Gastroesophageal sphincter (tissue), 4 donors: ENCODE data around the gene GK. TPM values are rescaled to one million over a fixed set of nuclear protein-coding genes. Genes with fewer than 3 reads are reported as not detected.

Experiments
- ATAC-seq: fragments of 150-250 bp; one replicate; pipeline ENCODE4 v1.9.1; 2016; ENCODE audit warnings: mild to moderate bottlenecking, moderate library complexity
- H3K27ac ChIP-seq, 4 donors: fragments of 200-600 bp; sonication (generic) in 3 of 4; 1 replicate in 3 of 4; 2 replicates in 1 of 4; pipeline ENCODE4 v1.5.1; 2016 to 2019
- H3K27me3 ChIP-seq: fragments of 200-600 bp; sonication (generic); one replicate; pipeline ENCODE4 v1.5.1; 2019
- H3K36me3 ChIP-seq, 2 donors: fragments of 200-600 bp; sonication (generic); one replicate each; pipeline ENCODE4 v1.5.1; 2019; ENCODE audit warnings: control low read depth in 1 of 2
- H3K4me1 ChIP-seq, 3 donors: fragments of 200-600 bp; sonication (generic); 1 replicate in 2 of 3; 2 replicates in 1 of 3; pipeline ENCODE4 v1.5.1; 2016 to 2019; ENCODE audit warnings: control low read depth in 2 of 3
- H3K4me3 ChIP-seq, 2 donors: fragments of 200-600 bp; sonication (generic); one replicate each; pipeline ENCODE4 v1.5.1; 2019; ENCODE audit warnings: mild to moderate bottlenecking in 1 of 2, moderate library complexity in 1 of 2
- H3K9me3 ChIP-seq, 3 donors: fragments of 200-600 bp; sonication (generic); one replicate each; pipeline ENCODE4 v1.5.1; 2017 to 2019; ENCODE audit warnings: control low read depth in 2 of 3
- CTCF ChIP-seq, 4 experiments: fragments of 200-600 bp in 2 of 4; fragments of 450-650 bp in 2 of 4; sonication (generic) in 1 of 4; IDR thresholded peaks; one replicate each; pipeline ENCODE4 v1.5.1; 2017 to 2019; ENCODE audit warnings: antibody characterized with exemption in 4 of 4, mild to moderate bottlenecking in 2 of 4, moderate library complexity in 2 of 4
- EP300 ChIP-seq: sonication (generic); formaldehyde crosslinking; IDR thresholded peaks from one replicate; pipeline ENCODE4 v1.6.1; 2017; ENCODE audit warnings: antibody characterized with exemption, mild to moderate bottlenecking
- POLR2A ChIP-seq, 2 donors: fragments of 450-650 bp; IDR thresholded peaks; one replicate each; pipeline ENCODE4 v1.6.1; 2017; ENCODE audit warnings: antibody characterized with exemption in 2 of 2, mild to moderate bottlenecking in 2 of 2, moderate library complexity in 1 of 2
- POLR2AphosphoS5 ChIP-seq: sonication (generic); formaldehyde crosslinking; IDR thresholded peaks from one replicate; pipeline ENCODE4 v1.6.1; 2017; ENCODE audit warnings: antibody characterized with exemption
- WGBS, 2 donors: methylation state at CpG; one replicate each; pipeline ENCODE4 v1.1.5; 2018; ENCODE audit warnings: low coverage in 1 of 2; 5-methylcytosine and 5-hydroxymethylcytosine counted together
- total RNA-seq, 4 donors: library from RNA; depleted of rRNA; stranded (reverse); fragments of >200 nt; gene quantifications; one replicate each; pipeline ENCODE4 v1.1.0, GENCODE V29; 2016

Gene GK
- total RNA-seq, 4 donors from 2014 or later: 3.4 to 9.6 (median 5.6) TPM

- no peaks in the 10 kb centered on the region for H3K36me3 ChIP-seq
- H3K4me3 ChIP-seq: no peak overlapping the region
- no peak for ATAC-seq
- TF ChIP-seq POLR2A (IDR thresholded peaks at IDR 0.05) (no peak), POLR2AphosphoS5 (no peak), EP300 (no peak), CTCF (IDR thresholded peaks at IDR 0.05) (no peak)
- no peaks in the 10 kb centered on the region for H3K27me3 ChIP-seq
- H3K27ac ChIP-seq: no peak overlapping the region
- no peaks in the 10 kb centered on the region for H3K4me1 ChIP-seq
- WGBS, 2 donors: 60 to 66% methylated on average over 7 to 14 of the region's 17 CpGs
- H3K9me3 ChIP-seq: no peaks in the 10 kb centered on the region
Measured at GRCh38 chrX:30733852-30734660, 80.8 kb downstream of the GK start.

GRCh38 chrX:30734782-30735181 is 81.6 kb downstream of the GK start:
- no peaks in the 10 kb centered on the region for H3K4me1 ChIP-seq

GRCh38 chrX:30735839-30736238 is 82.6 kb downstream of the GK start:
- Histone ChIP-seq H3K4me3 (no peak overlapping the region), H3K36me3 (no peaks in the 10 kb centered on the region), H3K27ac (no peak overlapping the region), H3K27me3 (no peaks in the 10 kb centered on the region), H3K4me1 (no peaks in the 10 kb centered on the region), H3K9me3 (no peaks in the 10 kb centered on the region)
- TF ChIP-seq EP300: no peak
- TF ChIP-seq POLR2AphosphoS5: no peak
- peak in 1 of 4 experiments; percentile 52 for TF ChIP-seq CTCF (IDR thresholded peaks at IDR 0.05)
- no peak for TF ChIP-seq POLR2A (IDR thresholded peaks at IDR 0.05)
- ATAC-seq: no peak
- WGBS, 2 donors: 10 to 20% methylated on average over 4 to 6 of the region's 6 CpGs

More at GRCh38 chrX:30734782-30735181, 81.6 kb downstream of the GK start:
- 75% methylated on average over 3 of the region's 3 CpGs; no CpG with 5 or more reads in 1 of the 2 donors for WGBS, 2 donors
- no peak for ATAC-seq
- TF ChIP-seq CTCF (IDR thresholded peaks at IDR 0.05): no peak
- no peak overlapping the region for H3K4me3 ChIP-seq
- no peak overlapping the region for H3K27ac ChIP-seq
- no peaks in the 10 kb centered on the region for H3K27me3 ChIP-seq
- H3K9me3 ChIP-seq: no peaks in the 10 kb centered on the region
- no peaks in the 10 kb centered on the region for H3K36me3 ChIP-seq

GRCh38 chrX:30741545-30741944 is 88.3 kb downstream of the GK start:
- TF ChIP-seq POLR2A (IDR thresholded peaks at IDR 0.05): no peak
- TF ChIP-seq CTCF (IDR thresholded peaks at IDR 0.05): no peak
- no peak for TF ChIP-seq POLR2AphosphoS5
- no peak for TF ChIP-seq EP300
- Histone ChIP-seq H3K27ac (no peak overlapping the region), H3K4me3 (no peak overlapping the region), H3K9me3 (no peaks in the 10 kb centered on the region), H3K36me3 (no peaks in the 10 kb centered on the region), H3K4me1 (no peaks in the 10 kb centered on the region), H3K27me3 (no peaks in the 10 kb centered on the region)
- WGBS, 2 donors: 50 to 60% methylated on average over 2 to 3 of the region's 3 CpGs
- ATAC-seq: no peak

GRCh38 chrX:30748342-30748960 is 95.2 kb downstream of the GK start:
- H3K9me3 ChIP-seq: no peaks in the 10 kb centered on the region
- no peak for TF ChIP-seq POLR2A (IDR thresholded peaks at IDR 0.05)
- no peak for TF ChIP-seq CTCF (IDR thresholded peaks at IDR 0.05)
- TF ChIP-seq POLR2AphosphoS5: no peak
- TF ChIP-seq EP300: no peak
- no peak overlapping the region for H3K4me3 ChIP-seq
- WGBS, 2 donors: 70 to 100% methylated on average over 1 to 5 of the region's 11 CpGs
- H3K27me3 ChIP-seq: no peaks in the 10 kb centered on the region
- no peak for ATAC-seq
- no peaks in the 10 kb centered on the region for H3K36me3 ChIP-seq
- no peak overlapping the region for H3K27ac ChIP-seq
- H3K4me1 ChIP-seq: no peaks in the 10 kb centered on the region
